Left lung (tissue), 10 donors: Measurements from ENCODE around the gene TUSC2. TPM values are rescaled to one million over a fixed set of nuclear protein-coding genes. Genes with fewer than 3 reads are reported as not detected.

ENCODE experiments used
- ATAC-seq: fragments of 200-7000 bp; cut with Tn5 transposase; one replicate; pipeline ENCODE4 v1.9.1; 2020; ENCODE audit warnings: moderate library complexity
- DNase-seq, 4 donors: peaks; one replicate each; pipeline ENCODE4 v3.0.0-alpha.2; 2013 to 2020
- H3K27ac ChIP-seq, 2 donors: fragments of 200-600 bp; sonication (generic) in 1 of 2; one replicate each; pipeline versions ENCODE4 v1.5.0 to v1.8.0; 2020 to 2021
- H3K27me3 ChIP-seq, 2 donors: fragments of 200-600 bp; sonication (generic) in 1 of 2; one replicate each; pipeline versions ENCODE4 v1.5.0 to v1.8.0; 2020 to 2021
- H3K36me3 ChIP-seq, 2 donors: fragments of 200-600 bp; sonication (generic) in 1 of 2; one replicate each; pipeline versions ENCODE4 v1.5.0 to v1.8.0; 2020 to 2021
- H3K4me1 ChIP-seq, 2 donors: fragments of 200-600 bp; one replicate each; pipeline ENCODE4 v1.8.0; 2021
- H3K4me3 ChIP-seq, 2 donors: fragments of 200-600 bp; sonication (generic) in 1 of 2; one replicate each; pipeline versions ENCODE4 v1.5.0 to v1.8.0; 2020 to 2021; ENCODE audit warnings: mild to moderate bottlenecking in 1 of 2
- H3K9me3 ChIP-seq, 2 donors: fragments of 200-600 bp; sonication (generic) in 1 of 2; one replicate each; pipeline versions ENCODE4 v1.5.0 to v1.8.0; 2020 to 2021
- CTCF ChIP-seq, 2 donors: fragments of 200-600 bp; sonication (generic) in 1 of 2; IDR thresholded peaks; one replicate each; pipeline versions ENCODE4 v1.5.0 to v1.8.0; 2021; ENCODE audit warnings: antibody characterized with exemption in 2 of 2
- intact Hi-C, 2 donors: fragments of 100-400 bp; cut with DNase I; formaldehyde crosslinking; loops; one replicate each; pipeline versions ENCODE4 v1.11.2 to v1.14.2; 2022
- polyA plus RNA-seq, 6 donors: library from polyadenylated mRNA; unstranded; fragments of 120-200 nt; gene quantifications; one replicate each; pipeline ENCODE4 v1.2.1, GENCODE V29; 2013; ENCODE audit not compliant: insufficient read length in 6 of 6
- total RNA-seq, 2 donors: library from RNA; stranded (reverse); fragmentation: NEBNext Ultra II Directional; extraction: Animal tissue kit (Norgen Biotek cat#: 25700); gene quantifications; one replicate each; pipeline ENCODE4 v1.2.1, GENCODE V29; 2021
- donor health status: DM: no; HTN: yes; CAD: no.
- donor health status: DM: no; HTN: no; CAD: no.

Gene TUSC2
- total and polyA plus RNA-seq, 8 donors = 15.2 to 29.6 (median 18.8) TPM

- intact Hi-C loops = loop anchor here in 1 of 2 donors (10.0 kb wide), 1 partner anchor 161 kb away; no protein-coding TSS in a partner anchor
- Histone ChIP-seq H3K4me1 (no peaks in the 10 kb centered on the region), H3K27ac (no peak overlapping the region), H3K36me3 (peaks cover 0 to 4% of the 10 kb centered on the region in 2 donors), H3K27me3 (peaks cover 0 to 3% of the 10 kb centered on the region in 2 donors), H3K9me3 (no peaks in the 10 kb centered on the region), H3K4me3 (no peak overlapping the region)
- TF ChIP-seq CTCF (IDR thresholded peaks at IDR 0.05) = no peak
- ATAC-seq (no peak), DNase-seq (no peak)
These were observed 45.4 kb upstream of the TUSC2 start for GRCh38 chr3:50373146-50374051.

GRCh38 chr3:50372349-50372748, 44.3 kb upstream of the TUSC2 start:
- intact Hi-C loops = loop anchor here in 1 of 2 donors (10.0 kb wide), 1 partner anchor 162 kb away; no protein-coding TSS in a partner anchor
- DNase-seq = peak in 1 of 4 donors; percentile 71

GRCh38 chr3:50371133-50371685, 43.2 kb upstream of the TUSC2 start:
- Histone ChIP-seq H3K27me3 (peaks cover 0 to 3% of the 10 kb centered on the region in 2 donors), H3K36me3 (peaks cover 0 to 4% of the 10 kb centered on the region in 2 donors), H3K4me1 (no peaks in the 10 kb centered on the region), H3K27ac (no peak overlapping the region), H3K4me3 (no peak overlapping the region), H3K9me3 (no peaks in the 10 kb centered on the region)
- intact Hi-C loops = loop anchor here in 1 of 2 donors (10.0 kb wide), 1 partner anchor 164 kb away; no protein-coding TSS in a partner anchor
- no peak for DNase-seq
- ATAC-seq = no peak
- TF ChIP-seq CTCF (IDR thresholded peaks at IDR 0.05) = no peak

More at GRCh38 chr3:50372349-50372748, 44.3 kb upstream of the TUSC2 start:
- Histone ChIP-seq H3K27me3 (peaks cover 0 to 3% of the 10 kb centered on the region in 2 donors), H3K9me3 (no peaks in the 10 kb centered on the region), H3K36me3 (peaks cover 0 to 4% of the 10 kb centered on the region in 2 donors), H3K4me3 (no peak overlapping the region), H3K4me1 (no peaks in the 10 kb centered on the region), H3K27ac (no peak overlapping the region)
- no peak for TF ChIP-seq CTCF (IDR thresholded peaks at IDR 0.05)
- ATAC-seq = no peak

- peaks cover 0 to 4% of the 10 kb centered on the region in 2 donors for H3K36me3 ChIP-seq
- no peak overlapping the region for H3K27ac ChIP-seq
- intact Hi-C loops = loop anchor here in 1 of 2 donors (10.0 kb wide), 1 partner anchor 164 kb away; no protein-coding TSS in a partner anchor
- peaks cover 0 to 4% of the 10 kb centered on the region in 2 donors for H3K4me1 ChIP-seq
- H3K4me3 ChIP-seq = no peak overlapping the region
- no peaks in the 10 kb centered on the region for H3K9me3 ChIP-seq
- no peak for TF ChIP-seq CTCF (IDR thresholded peaks at IDR 0.05)
- peaks cover 0 to 3% of the 10 kb centered on the region in 2 donors for H3K27me3 ChIP-seq
- DNase-seq (peak in 1 of 4 donors; percentile 47), ATAC-seq (no peak)
These were observed 42.6 kb upstream of the TUSC2 start for GRCh38 chr3:50370594-50370993.
